ENCODE data around the gene TNFAIP8L1. TPM values are rescaled to one million over a fixed set of nuclear protein-coding genes. Genes with fewer than 3 reads are reported as not detected.

Gene TNFAIP8L1
- total RNA-seq, 1 donor from 2014 or later, result 5.7 TPM

DNA sequence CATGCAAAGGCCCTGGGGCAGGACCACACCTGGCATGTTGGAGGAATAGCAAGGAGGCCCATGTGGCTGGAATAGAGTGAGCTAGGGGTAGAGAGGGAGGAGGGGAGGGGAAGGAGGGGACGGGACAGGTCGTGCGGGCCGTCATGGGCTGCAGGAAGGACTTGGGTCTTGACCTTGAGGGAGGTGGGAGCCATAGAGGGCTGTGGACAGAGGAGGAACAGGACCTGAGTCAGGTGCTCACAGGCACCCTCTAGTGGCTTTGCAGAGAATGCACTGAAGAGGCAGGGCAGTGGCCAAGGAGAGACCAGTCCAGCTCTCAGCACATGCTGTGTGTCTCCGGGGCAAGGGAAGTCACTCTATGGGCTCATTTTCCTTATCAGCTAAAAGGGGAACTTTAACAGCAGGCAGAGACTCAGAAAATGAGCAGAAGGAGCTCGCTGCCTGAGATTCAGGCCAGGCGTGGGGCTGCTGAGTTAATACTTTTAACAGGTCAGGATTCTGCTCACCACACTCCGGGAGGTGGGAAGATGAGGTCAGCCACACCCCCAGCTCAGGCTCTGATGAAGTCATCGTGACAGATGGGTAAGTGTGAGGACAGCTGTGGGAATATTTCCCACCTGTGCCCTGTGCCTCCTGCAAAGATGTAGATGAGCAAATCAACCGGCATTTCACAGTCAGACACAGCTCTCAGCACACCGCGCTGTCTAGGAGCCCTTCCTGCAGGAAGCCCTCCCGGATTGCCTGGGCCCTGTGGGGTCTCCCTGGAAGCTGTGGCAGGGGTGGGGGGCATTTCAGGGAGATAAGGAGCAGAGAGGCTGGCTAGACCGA is 6.0 kb upstream of the TNFAIP8L1 start:
- no peak overlapping the region for H3K4me3 ChIP-seq (ENCODE audit: low read length in 3 of 3)
- H3K4me1 ChIP-seq (ENCODE audit: control insufficient read depth in 3 of 3, insufficient read depth in 3 of 3, low read length in 3 of 3), result peaks cover 11 to 27% (median 17%) of the 10 kb centered on the region in 3 donors
- no peaks in the 10 kb centered on the region for H3K9me3 ChIP-seq (ENCODE audit: control insufficient read depth in 3 of 3, low read length in 3 of 3)
- no peak overlapping the region for H3K27ac ChIP-seq (ENCODE audit: low read depth, low read length)
- no peaks in the 10 kb centered on the region for H3K27me3 ChIP-seq (ENCODE audit: control insufficient read depth in 3 of 3, insufficient read depth in 3 of 3, low read length in 3 of 3)
- H3K36me3 ChIP-seq (ENCODE audit: control insufficient read depth in 3 of 3, insufficient read depth in 3 of 3, low read length in 3 of 3), result no peaks in the 10 kb centered on the region
- no peak overlapping the region for H3K9ac ChIP-seq (ENCODE audit: low read depth in 1 of 3, low read length in 3 of 3)

- Histone ChIP-seq H3K27me3 (ENCODE audit: control insufficient read depth in 3 of 3, insufficient read depth in 3 of 3, low read length in 3 of 3) (no peaks in the 10 kb centered on the region), H3K9me3 (ENCODE audit: control insufficient read depth in 3 of 3, low read length in 3 of 3) (no peaks in the 10 kb centered on the region), H3K36me3 (ENCODE audit: control insufficient read depth in 3 of 3, insufficient read depth in 3 of 3, low read length in 3 of 3) (no peaks in the 10 kb centered on the region), H3K4me1 (ENCODE audit: control insufficient read depth in 3 of 3, insufficient read depth in 3 of 3, low read length in 3 of 3) (peaks cover 26 to 40% (median 29%) of the 10 kb centered on the region in 3 donors), H3K9ac (ENCODE audit: low read depth in 1 of 3, low read length in 3 of 3) (peak overlapping the region; percentile 37 to 80 (median 72)), H3K27ac (ENCODE audit: low read depth, low read length) (no peak overlapping the region), H3K4me3 (ENCODE audit: low read length in 3 of 3) (peak overlapping the region; percentile 60 to 66 (median 63))
These were observed 3.6 kb upstream of the TNFAIP8L1 start for GRCh38 chr19:4635754-4636116.

DNA sequence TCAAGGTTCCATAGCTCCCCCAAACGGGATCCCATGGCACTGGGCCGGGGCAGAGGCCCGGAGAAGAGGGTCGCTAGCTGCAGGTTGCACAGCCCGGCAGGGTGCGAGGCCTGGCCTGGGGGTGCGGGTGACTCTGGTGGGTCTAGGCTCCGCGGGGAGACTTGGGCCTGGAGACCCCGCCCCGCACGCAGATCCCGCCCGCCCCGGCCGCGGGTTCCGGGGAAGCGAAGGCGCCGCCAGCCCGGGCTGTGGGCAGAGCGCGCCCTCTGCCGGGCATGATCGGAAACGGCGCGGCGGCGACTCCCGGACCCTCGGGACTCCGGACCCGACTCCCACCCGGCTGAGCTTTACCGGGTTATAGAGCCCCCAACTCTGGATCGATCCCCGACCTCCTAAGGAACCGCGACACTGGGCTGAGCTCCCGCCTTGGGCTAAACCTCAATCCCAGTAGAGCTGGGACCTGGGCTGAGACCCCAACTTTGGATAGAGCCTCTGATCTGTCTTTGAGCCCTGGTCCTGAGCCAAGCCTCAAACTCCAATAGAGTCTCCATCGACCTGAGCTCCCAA is 3.1 kb upstream of the TNFAIP8L1 start:
- H3K9me3 ChIP-seq (ENCODE audit: control insufficient read depth in 3 of 3, low read length in 3 of 3), result no peaks in the 10 kb centered on the region
- peak overlapping the region; percentile 37 to 80 (median 72) for H3K9ac ChIP-seq (ENCODE audit: low read depth in 1 of 3, low read length in 3 of 3)
- no peaks in the 10 kb centered on the region for H3K36me3 ChIP-seq (ENCODE audit: control insufficient read depth in 3 of 3, insufficient read depth in 3 of 3, low read length in 3 of 3)
- peak overlapping the region; percentile 60 to 66 (median 63) for H3K4me3 ChIP-seq (ENCODE audit: low read length in 3 of 3)
- no peaks in the 10 kb centered on the region for H3K27me3 ChIP-seq (ENCODE audit: control insufficient read depth in 3 of 3, insufficient read depth in 3 of 3, low read length in 3 of 3)
- peaks cover 29 to 43% (median 31%) of the 10 kb centered on the region in 3 donors for H3K4me1 ChIP-seq (ENCODE audit: control insufficient read depth in 3 of 3, insufficient read depth in 3 of 3, low read length in 3 of 3)
- no peak overlapping the region for H3K27ac ChIP-seq (ENCODE audit: low read depth, low read length)

- H3K27ac ChIP-seq (ENCODE audit: low read depth, low read length), result no peak overlapping the region
- H3K9ac ChIP-seq (ENCODE audit: low read depth in 1 of 3, low read length in 3 of 3), result peak overlapping the region in 2 of 3 donors; percentile 37 to 80
- no peaks in the 10 kb centered on the region for H3K9me3 ChIP-seq (ENCODE audit: control insufficient read depth in 3 of 3, low read length in 3 of 3)
- no peaks in the 10 kb centered on the region for H3K36me3 ChIP-seq (ENCODE audit: control insufficient read depth in 3 of 3, insufficient read depth in 3 of 3, low read length in 3 of 3)
- peaks cover 29 to 45% (median 32%) of the 10 kb centered on the region in 3 donors for H3K4me1 ChIP-seq (ENCODE audit: control insufficient read depth in 3 of 3, insufficient read depth in 3 of 3, low read length in 3 of 3)
- H3K27me3 ChIP-seq (ENCODE audit: control insufficient read depth in 3 of 3, insufficient read depth in 3 of 3, low read length in 3 of 3), result no peaks in the 10 kb centered on the region
- H3K4me3 ChIP-seq (ENCODE audit: low read length in 3 of 3), result peak overlapping the region; percentile 59 to 66 (median 63)
These were observed 2.6 kb upstream of the TNFAIP8L1 start for GRCh38 chr19:4636761-4637160.

DNA sequence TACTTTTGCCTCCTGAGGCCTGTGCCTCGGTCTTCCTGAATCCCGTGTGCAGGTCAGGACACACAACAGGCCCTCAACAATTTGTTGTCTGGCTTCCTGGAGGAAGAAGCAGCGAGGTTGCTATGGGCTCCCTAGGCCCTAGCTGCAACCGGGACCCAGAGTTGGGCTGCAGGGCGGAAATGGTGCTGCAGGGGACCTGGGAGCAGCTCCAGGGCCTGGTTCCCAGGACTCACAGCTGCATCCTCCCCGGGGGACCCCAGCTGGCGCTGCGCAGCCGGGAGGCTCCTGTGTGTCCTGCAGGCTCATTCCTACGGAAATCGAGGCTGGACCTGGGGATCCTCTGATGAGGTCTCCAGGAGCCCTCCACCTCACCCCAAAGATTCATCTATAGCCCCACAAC is 999 bp upstream of the TNFAIP8L1 start:
- H3K9ac ChIP-seq (ENCODE audit: low read depth in 1 of 3, low read length in 3 of 3), result peak overlapping the region in 1 of 3 donors; percentile 64
- peak overlapping the region; percentile 62 for H3K27ac ChIP-seq (ENCODE audit: low read depth, low read length)
- H3K4me1 ChIP-seq (ENCODE audit: control insufficient read depth in 3 of 3, insufficient read depth in 3 of 3, low read length in 3 of 3), result peaks cover 29 to 42% (median 34%) of the 10 kb centered on the region in 3 donors
- H3K36me3 ChIP-seq (ENCODE audit: control insufficient read depth in 3 of 3, insufficient read depth in 3 of 3, low read length in 3 of 3), result no peaks in the 10 kb centered on the region
- no peak overlapping the region for H3K4me3 ChIP-seq (ENCODE audit: low read length in 3 of 3)
- H3K9me3 ChIP-seq (ENCODE audit: control insufficient read depth in 3 of 3, low read length in 3 of 3), result no peaks in the 10 kb centered on the region
- no peaks in the 10 kb centered on the region for H3K27me3 ChIP-seq (ENCODE audit: control insufficient read depth in 3 of 3, insufficient read depth in 3 of 3, low read length in 3 of 3)

DNA sequence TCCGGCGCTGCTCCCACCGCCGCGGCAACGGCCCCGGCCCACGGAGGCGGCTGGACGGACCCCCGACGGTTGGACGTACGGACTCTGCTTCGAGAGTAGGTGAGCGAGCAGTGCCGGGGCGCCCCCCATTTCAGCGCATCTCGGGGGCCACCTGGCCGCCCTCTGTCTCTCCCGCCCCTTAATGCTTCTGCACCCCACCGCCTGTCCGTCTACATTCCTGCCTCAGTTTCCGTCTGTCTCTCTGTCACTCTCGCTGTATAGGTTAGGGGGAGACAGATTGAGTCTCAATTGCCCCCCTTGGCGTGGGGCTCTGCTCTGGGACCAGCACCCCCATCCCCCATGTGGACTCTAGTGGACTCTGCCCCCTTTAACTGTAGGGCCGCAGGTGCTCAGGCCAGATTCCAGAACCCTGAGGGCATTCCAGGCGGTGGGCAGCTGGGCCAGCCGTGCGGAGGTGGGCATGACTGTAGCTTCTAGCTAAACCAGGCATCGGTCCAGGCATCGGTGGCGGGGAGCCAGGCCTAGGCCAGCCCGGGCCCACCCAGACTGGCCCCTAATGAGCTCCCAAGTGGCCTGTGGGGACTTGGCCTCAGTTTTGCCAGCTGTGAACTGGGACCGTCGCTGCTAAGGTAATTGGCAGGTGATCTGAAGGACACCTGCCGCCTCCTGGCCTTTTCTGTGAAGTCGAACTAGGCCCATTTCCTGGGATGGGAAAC is 373 bp downstream of the TNFAIP8L1 start:
- Histone ChIP-seq H3K27ac (ENCODE audit: low read depth, low read length) (peak overlapping the region; percentile 41), H3K27me3 (ENCODE audit: control insufficient read depth in 3 of 3, insufficient read depth in 3 of 3, low read length in 3 of 3) (no peaks in the 10 kb centered on the region), H3K4me1 (ENCODE audit: control insufficient read depth in 3 of 3, insufficient read depth in 3 of 3, low read length in 3 of 3) (peaks cover 29 to 33% (median 30%) of the 10 kb centered on the region in 3 donors), H3K36me3 (ENCODE audit: control insufficient read depth in 3 of 3, insufficient read depth in 3 of 3, low read length in 3 of 3) (no peaks in the 10 kb centered on the region), H3K9ac (ENCODE audit: low read depth in 1 of 3, low read length in 3 of 3) (peak overlapping the region; percentile 73 to 82 (median 75)), H3K4me3 (ENCODE audit: low read length in 3 of 3) (peak overlapping the region; percentile 72 to 81 (median 75)), H3K9me3 (ENCODE audit: control insufficient read depth in 3 of 3, low read length in 3 of 3) (no peaks in the 10 kb centered on the region)

GRCh38 chr19:4640247-4641000 is 1.1 kb downstream of the TNFAIP8L1 start:
- Histone ChIP-seq H3K9ac (ENCODE audit: low read depth in 1 of 3, low read length in 3 of 3) (peak overlapping the region; percentile 73 to 82 (median 75)), H3K4me1 (ENCODE audit: control insufficient read depth in 3 of 3, insufficient read depth in 3 of 3, low read length in 3 of 3) (peaks cover 29 to 31% (median 30%) of the 10 kb centered on the region in 3 donors)

DNA sequence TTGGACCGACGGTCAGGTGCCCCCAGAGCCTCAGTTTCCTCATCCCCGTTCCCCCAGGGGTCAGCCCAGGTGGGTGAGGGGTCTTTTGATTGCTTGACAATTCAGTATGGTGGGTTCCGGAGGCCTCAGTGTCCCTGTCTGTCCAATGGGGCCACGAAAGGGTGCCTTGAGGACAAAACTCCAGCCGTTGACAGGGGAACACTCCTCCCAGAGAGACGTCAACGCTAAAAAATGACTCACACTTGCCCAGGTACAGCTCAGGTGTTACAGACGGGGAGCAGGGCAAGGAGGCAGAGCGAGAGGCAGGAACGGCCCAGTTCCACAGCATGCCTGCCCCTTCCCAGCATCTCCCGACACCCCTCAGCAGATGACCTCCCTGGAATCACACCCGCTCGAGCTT is 1.8 kb downstream of the TNFAIP8L1 start:
- Histone ChIP-seq H3K27me3 (ENCODE audit: control insufficient read depth in 3 of 3, insufficient read depth in 3 of 3, low read length in 3 of 3) (no peaks in the 10 kb centered on the region), H3K27ac (ENCODE audit: low read depth, low read length) (no peak overlapping the region), H3K9ac (ENCODE audit: low read depth in 1 of 3, low read length in 3 of 3) (peak overlapping the region in 2 of 3 donors; percentile 20 to 82), H3K36me3 (ENCODE audit: control insufficient read depth in 3 of 3, insufficient read depth in 3 of 3, low read length in 3 of 3) (no peaks in the 10 kb centered on the region), H3K4me1 (ENCODE audit: control insufficient read depth in 3 of 3, insufficient read depth in 3 of 3, low read length in 3 of 3) (peaks cover 25 to 27% (median 25%) of the 10 kb centered on the region in 3 donors), H3K4me3 (ENCODE audit: low read length in 3 of 3) (peak overlapping the region in 1 of 3 donors; percentile 13), H3K9me3 (ENCODE audit: control insufficient read depth in 3 of 3, low read length in 3 of 3) (no peaks in the 10 kb centered on the region)

More at GRCh38 chr19:4640247-4641000, 1.1 kb downstream of the TNFAIP8L1 start:
- peak overlapping the region; percentile 72 to 81 (median 75) for H3K4me3 ChIP-seq (ENCODE audit: low read length in 3 of 3)
- H3K27me3 ChIP-seq (ENCODE audit: control insufficient read depth in 3 of 3, insufficient read depth in 3 of 3, low read length in 3 of 3), result no peaks in the 10 kb centered on the region
- no peaks in the 10 kb centered on the region for H3K36me3 ChIP-seq (ENCODE audit: control insufficient read depth in 3 of 3, insufficient read depth in 3 of 3, low read length in 3 of 3)
- H3K9me3 ChIP-seq (ENCODE audit: control insufficient read depth in 3 of 3, low read length in 3 of 3), result no peaks in the 10 kb centered on the region
- no peak overlapping the region for H3K27ac ChIP-seq (ENCODE audit: low read depth, low read length)

GRCh38 chr19:4642625-4643024 is 3.3 kb downstream of the TNFAIP8L1 start:
- no peak overlapping the region for H3K27ac ChIP-seq (ENCODE audit: low read depth, low read length)
- H3K4me3 ChIP-seq (ENCODE audit: low read length in 3 of 3), result no peak overlapping the region
- H3K36me3 ChIP-seq (ENCODE audit: control insufficient read depth in 3 of 3, insufficient read depth in 3 of 3, low read length in 3 of 3), result no peaks in the 10 kb centered on the region
- no peaks in the 10 kb centered on the region for H3K27me3 ChIP-seq (ENCODE audit: control insufficient read depth in 3 of 3, insufficient read depth in 3 of 3, low read length in 3 of 3)
- H3K9me3 ChIP-seq (ENCODE audit: control insufficient read depth in 3 of 3, low read length in 3 of 3), result no peaks in the 10 kb centered on the region
- no peak overlapping the region for H3K9ac ChIP-seq (ENCODE audit: low read depth in 1 of 3, low read length in 3 of 3)
- peaks cover 19 to 21% (median 19%) of the 10 kb centered on the region in 3 donors for H3K4me1 ChIP-seq (ENCODE audit: control insufficient read depth in 3 of 3, insufficient read depth in 3 of 3, low read length in 3 of 3)

Measured in skeletal muscle tissue (tissue), 4 donors.